Ectodermal cell (in vitro differentiated cells): ENCODE measurements around the gene ALOX5AP.

Source experiments
- H3K27ac ChIP-seq: 2 replicates; pipeline ENCODE4 v1.7.0; 2013; ENCODE audit warnings: mild to moderate bottlenecking, low read depth, low read length; ENCODE audit not compliant: insufficient read depth, poor library complexity, severe bottlenecking
- H3K27me3 ChIP-seq: 2 replicates; pipeline ENCODE4 v1.7.0; 2013; ENCODE audit warnings: mild to moderate bottlenecking, low read length; ENCODE audit not compliant: insufficient read depth, control insufficient read depth, poor library complexity, severe bottlenecking
- H3K36me3 ChIP-seq: one replicate; pipeline ENCODE4 v1.7.0; 2013; ENCODE audit warnings: low read length; ENCODE audit not compliant: control insufficient read depth, insufficient read depth
- H3K4me1 ChIP-seq: one replicate; pipeline ENCODE4 v1.7.0; 2013; ENCODE audit warnings: low read length; ENCODE audit not compliant: control insufficient read depth, insufficient read depth
- H3K4me3 ChIP-seq: 2 replicates; pipeline ENCODE4 v1.7.0; 2013; ENCODE audit warnings: low read depth, low read length, control low read depth; ENCODE audit not compliant: insufficient read depth
- H3K9me3 ChIP-seq: 2 replicates; pipeline ENCODE4 v1.7.0; 2013; ENCODE audit warnings: mild to moderate bottlenecking, low read length, moderate library complexity; ENCODE audit not compliant: control insufficient read depth
- WGBS, 2 experiments: methylation state at CpG; one replicate each; pipeline ENCODE4 v1.1.7; 2013; ENCODE audit warnings: missing lambda C conversion rate in 2 of 2; 5-methylcytosine and 5-hydroxymethylcytosine counted together

ALOX5AP gene

DNA sequence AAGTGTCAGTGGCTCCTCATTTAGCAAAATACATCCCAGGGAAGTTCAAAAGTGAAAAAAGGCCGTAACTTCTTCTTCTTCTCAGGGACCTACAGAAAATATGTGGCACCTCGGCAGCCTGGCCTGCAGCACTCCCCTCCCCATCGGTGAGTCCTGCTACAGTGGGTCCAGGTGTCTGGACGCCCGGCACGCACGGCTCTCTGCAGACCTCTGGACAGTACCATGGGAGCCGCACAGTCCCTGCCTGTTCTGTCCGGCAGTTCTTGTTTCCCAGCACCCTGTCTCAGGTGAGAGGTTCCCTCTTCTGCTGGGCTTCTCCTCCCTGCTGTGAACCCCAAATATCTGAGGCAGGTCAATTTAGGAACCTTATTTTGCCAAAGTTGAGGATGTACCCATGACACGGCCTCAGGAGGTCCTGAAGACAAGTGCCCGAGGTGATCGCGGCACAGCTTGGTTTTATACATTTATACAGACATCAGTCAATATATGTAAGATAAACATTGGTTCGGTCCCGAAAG lies 36.8 kb upstream of the ALOX5AP start:
- no peaks in the 10 kb centered on the region for H3K4me1 ChIP-seq
- 81 to 83% methylated on average over 15 of the region's 15 CpGs for WGBS, 2 experiments

DNA sequence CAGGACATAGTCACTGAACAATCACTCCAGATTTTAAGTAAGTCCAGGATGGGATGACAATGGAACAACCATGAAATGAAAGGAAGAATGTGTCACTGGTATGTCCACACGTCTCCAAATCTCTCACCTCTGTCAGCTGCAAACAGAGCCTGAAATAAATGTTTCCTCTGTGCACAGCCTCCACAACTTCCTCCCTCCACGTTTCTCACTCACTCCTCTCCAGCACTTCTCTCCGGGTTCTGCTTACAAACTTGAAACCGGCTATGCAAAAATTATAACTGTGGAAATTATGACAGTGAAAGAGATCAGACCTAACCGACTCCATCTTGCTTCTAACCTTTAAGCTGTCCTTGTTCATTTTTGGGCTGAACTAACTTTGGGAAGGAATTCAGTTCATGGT lies 35.0 kb upstream of the ALOX5AP start:
- Histone ChIP-seq H3K27me3 (no peaks in the 10 kb centered on the region), H3K4me1 (no peaks in the 10 kb centered on the region), H3K36me3 (no peaks in the 10 kb centered on the region), H3K27ac (no peak overlapping the region), H3K4me3 (no peak overlapping the region), H3K9me3 (no peaks in the 10 kb centered on the region)
- WGBS, 2 experiments, result 82 to 92% methylated on average over 4 to 5 of the region's 5 CpGs

More for the DNA sequence above, 36.8 kb upstream of the ALOX5AP start:
- no peak overlapping the region for H3K27ac ChIP-seq
- H3K36me3 ChIP-seq, result no peaks in the 10 kb centered on the region
- H3K27me3 ChIP-seq, result no peaks in the 10 kb centered on the region
- no peak overlapping the region for H3K4me3 ChIP-seq
- H3K9me3 ChIP-seq, result no peaks in the 10 kb centered on the region

DNA sequence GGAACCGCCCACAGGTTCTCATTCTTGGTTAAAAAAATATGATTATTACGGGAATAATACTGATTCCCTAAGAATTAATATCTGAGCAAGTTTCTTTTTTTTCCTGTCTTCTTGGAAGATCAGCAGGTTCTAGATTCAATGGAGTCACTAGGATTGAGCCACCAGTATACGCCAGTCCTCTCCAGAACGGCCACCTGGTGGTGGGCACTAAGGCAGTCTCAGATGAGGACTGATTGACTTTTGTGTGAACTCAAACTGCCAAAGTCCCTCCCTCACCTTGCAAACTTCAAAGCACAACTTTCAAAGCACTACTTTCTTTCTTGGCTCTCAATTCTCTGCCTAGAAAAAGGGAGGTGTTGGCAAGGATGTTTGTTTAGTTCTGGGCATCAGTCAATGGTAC lies 33.3 kb upstream of the ALOX5AP start:
- WGBS, 2 experiments, result 93% methylated on average over 4 of the region's 4 CpGs
- Histone ChIP-seq H3K36me3 (no peaks in the 10 kb centered on the region), H3K9me3 (no peaks in the 10 kb centered on the region), H3K27ac (no peak overlapping the region), H3K4me3 (no peak overlapping the region), H3K4me1 (no peaks in the 10 kb centered on the region), H3K27me3 (no peaks in the 10 kb centered on the region)

DNA sequence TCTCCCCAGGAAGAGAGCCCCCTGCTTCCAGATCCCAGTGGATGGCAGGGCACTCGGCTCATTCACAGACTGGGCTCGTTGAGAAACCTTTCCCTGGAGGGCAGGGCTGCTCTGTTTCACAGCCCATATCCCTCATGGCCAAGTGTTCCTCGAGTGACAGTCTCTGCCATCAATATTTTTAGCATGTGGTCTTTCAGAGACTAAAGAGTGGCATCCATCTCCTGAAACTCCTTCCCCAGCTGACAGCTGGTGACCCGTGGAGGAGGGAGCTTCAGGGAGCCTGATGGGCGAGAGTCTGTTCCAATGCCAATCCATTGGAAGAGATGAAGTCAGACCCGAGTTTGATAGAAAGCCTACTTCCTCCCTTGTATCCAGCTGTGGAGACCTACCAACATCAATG lies 30.7 kb upstream of the ALOX5AP start:
- no peaks in the 10 kb centered on the region for H3K27me3 ChIP-seq
- 85 to 93% methylated on average over 6 of the region's 6 CpGs for WGBS, 2 experiments

DNA sequence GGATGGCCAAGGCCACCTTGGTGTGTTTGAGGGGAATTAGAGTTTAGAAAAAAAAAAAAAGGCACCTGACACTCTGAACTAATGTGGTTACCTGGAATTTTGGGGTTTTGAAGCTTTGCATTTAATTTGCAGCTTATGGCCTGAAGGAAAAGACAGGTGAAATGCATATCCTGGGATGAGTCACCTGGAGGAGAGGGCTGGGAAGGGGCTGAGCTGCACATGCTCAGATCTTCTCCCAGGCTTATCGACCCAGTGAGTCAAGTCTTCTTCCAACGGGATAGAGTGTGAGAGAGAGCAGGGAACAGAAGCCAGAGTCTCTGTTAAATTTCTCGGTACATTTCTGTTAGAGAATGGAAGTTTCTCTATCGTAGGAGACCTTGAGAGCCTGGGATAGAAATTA lies 29.7 kb upstream of the ALOX5AP start:
- H3K4me1 ChIP-seq, result no peaks in the 10 kb centered on the region
- H3K4me3 ChIP-seq, result no peak overlapping the region
- H3K27ac ChIP-seq, result no peak overlapping the region
- WGBS, 2 experiments, result 71 to 86% methylated on average over 4 of the region's 4 CpGs
- no peaks in the 10 kb centered on the region for H3K36me3 ChIP-seq
- no peaks in the 10 kb centered on the region for H3K27me3 ChIP-seq
- no peaks in the 10 kb centered on the region for H3K9me3 ChIP-seq

More for the DNA sequence above, 30.7 kb upstream of the ALOX5AP start:
- Histone ChIP-seq H3K36me3 (no peaks in the 10 kb centered on the region), H3K4me3 (no peak overlapping the region), H3K4me1 (no peaks in the 10 kb centered on the region), H3K9me3 (no peaks in the 10 kb centered on the region), H3K27ac (no peak overlapping the region)

DNA sequence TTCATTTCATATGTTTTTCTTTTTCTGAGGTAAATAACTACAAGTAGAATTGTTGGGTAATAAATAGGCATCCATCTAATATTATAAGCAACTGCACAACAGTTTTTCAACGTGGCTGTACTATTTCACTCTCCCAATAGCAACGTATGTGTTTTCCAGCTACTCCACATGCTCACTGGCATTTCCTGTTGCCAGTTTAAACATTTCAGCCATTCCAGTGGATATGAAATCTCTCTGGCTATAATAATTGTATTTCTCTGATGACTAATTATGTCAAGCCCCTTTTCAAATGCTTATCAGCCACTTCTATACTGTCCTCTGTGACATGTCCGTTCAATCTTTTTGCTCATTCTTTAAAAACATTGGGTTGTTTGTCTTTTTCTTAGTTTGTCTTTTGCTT lies 26.8 kb upstream of the ALOX5AP start:
- H3K27me3 ChIP-seq, result no peaks in the 10 kb centered on the region
- no peaks in the 10 kb centered on the region for H3K36me3 ChIP-seq
- 86 to 98% methylated on average over 3 of the region's 3 CpGs for WGBS, 2 experiments
- H3K9me3 ChIP-seq, result no peaks in the 10 kb centered on the region
- no peak overlapping the region for H3K4me3 ChIP-seq
- H3K4me1 ChIP-seq, result no peaks in the 10 kb centered on the region
- no peak overlapping the region for H3K27ac ChIP-seq

DNA sequence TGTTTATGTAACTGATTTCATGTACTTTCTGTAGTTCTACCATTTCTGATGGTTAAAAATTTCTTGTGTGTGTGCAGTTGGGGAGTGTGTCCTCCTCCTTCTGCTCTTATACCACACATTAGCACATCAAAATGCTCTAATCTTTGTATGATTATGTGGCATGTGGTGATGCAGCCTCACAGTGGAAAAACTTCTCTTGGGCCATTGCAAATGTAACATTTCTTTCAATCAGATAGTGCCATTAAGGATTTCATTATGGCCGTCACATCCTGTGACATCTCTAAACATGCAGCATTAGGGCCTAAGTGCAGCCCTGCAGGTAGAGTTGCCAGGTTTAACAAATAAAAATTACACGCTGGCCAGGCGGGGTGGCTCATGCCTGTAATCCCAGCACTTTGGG lies 24.9 kb upstream of the ALOX5AP start:
- H3K4me1 ChIP-seq, result no peaks in the 10 kb centered on the region
- no peaks in the 10 kb centered on the region for H3K9me3 ChIP-seq
- H3K27me3 ChIP-seq, result no peaks in the 10 kb centered on the region
- H3K36me3 ChIP-seq, result no peaks in the 10 kb centered on the region
- H3K27ac ChIP-seq, result no peak overlapping the region
- H3K4me3 ChIP-seq, result no peak overlapping the region
- 93 to 96% methylated on average over 3 of the region's 3 CpGs for WGBS, 2 experiments

DNA sequence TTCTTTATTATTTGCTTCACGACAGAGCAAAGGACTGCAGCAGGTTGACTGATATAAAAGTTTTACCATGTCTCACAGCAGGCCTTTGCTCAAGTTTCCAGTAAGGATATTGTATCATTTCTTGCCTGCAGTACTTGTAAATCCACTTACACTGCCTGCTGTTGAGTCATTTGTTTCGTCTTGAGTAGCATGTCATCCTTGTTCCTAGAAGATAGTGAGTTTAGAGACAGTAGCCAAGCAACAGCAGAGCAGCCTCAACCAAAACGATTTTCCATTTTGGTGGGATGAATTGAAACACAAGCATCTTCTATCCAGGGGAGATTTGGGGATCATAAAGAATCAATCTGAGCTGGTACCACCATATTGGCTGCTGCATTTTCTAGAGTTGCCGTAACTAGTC lies 24.0 kb upstream of the ALOX5AP start:
- Histone ChIP-seq H3K27me3 (no peaks in the 10 kb centered on the region), H3K27ac (no peak overlapping the region)
- WGBS, 2 experiments, result 96% methylated on average over 4 of the region's 4 CpGs

DNA sequence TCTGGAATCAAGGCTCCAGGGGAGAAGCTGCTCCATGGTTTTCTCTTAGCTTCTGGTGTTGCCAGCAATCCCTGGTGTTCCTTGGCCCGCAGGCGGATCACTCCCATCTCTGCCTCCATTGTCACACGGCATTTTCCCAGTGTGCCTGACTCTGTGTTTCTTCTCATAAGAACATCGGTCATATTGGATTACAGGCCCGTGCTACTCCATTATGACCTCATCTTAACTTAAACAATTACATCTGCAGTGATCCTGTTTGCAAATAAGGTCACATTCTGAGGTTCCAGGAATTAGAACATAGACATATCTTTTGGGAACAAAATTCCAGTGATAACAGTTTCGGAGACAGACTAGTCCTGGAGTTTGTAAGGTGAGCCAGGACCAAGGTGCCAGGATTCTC lies 23.5 kb upstream of the ALOX5AP start:
- Histone ChIP-seq H3K27me3 (no peaks in the 10 kb centered on the region), H3K27ac (no peak overlapping the region), H3K4me3 (no peak overlapping the region), H3K9me3 (no peaks in the 10 kb centered on the region), H3K36me3 (no peaks in the 10 kb centered on the region), H3K4me1 (no peaks in the 10 kb centered on the region)
- 91 to 93% methylated on average over 6 of the region's 6 CpGs for WGBS, 2 experiments

More for the DNA sequence above, 24.0 kb upstream of the ALOX5AP start:
- H3K4me3 ChIP-seq, result no peak overlapping the region
- no peaks in the 10 kb centered on the region for H3K4me1 ChIP-seq
- no peaks in the 10 kb centered on the region for H3K9me3 ChIP-seq
- H3K36me3 ChIP-seq, result no peaks in the 10 kb centered on the region

DNA sequence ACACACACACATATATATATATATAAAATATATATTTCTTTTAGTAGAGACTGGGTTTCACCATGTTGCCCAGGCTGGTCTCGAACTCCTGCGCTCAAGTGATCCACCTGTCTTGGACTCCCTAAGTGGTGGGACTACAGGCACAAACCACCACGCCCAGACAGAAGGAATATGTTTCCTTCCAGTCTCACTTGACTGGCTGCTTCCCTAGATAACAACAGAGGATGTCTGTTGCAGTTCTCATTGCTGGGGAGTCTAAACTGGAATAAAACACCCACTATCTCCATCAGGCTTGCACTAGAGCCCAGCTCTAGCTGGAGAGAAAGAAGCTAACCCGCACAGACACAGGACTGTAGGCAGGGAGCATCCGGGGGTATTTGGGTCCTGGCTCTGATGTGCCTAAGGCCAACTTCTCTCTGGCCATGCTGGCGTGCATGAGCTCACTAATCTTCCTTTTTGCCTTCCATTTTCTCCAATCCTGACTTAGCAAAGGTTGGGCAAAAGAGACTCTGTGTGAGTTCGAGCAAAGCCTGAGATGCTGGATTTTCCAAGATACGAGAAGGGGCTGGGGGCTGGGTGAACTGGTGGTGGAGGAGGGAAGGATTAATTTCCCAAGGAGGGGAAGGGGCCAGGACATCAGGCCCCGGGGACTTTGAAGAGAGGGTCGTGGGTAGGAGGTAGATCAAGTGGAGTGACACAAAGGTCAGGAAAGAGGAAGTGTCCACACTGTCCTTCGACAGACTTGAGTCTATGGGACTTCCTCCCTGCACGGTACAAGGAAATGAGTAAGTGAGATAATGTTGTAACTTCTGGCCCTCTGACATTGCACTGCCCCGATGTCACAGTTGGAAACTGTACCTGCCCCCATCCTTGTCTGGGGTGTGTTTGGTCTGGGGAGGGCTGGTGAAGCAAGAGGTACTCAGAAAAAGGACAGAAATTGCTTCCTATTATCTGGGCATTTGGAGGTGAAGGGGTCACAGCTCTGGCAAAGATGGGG lies 22.5 kb upstream of the ALOX5AP start:
- Histone ChIP-seq H3K27me3 (no peaks in the 10 kb centered on the region), H3K27ac (no peak overlapping the region), H3K36me3 (no peaks in the 10 kb centered on the region), H3K4me1 (no peaks in the 10 kb centered on the region), H3K4me3 (no peak overlapping the region), H3K9me3 (no peaks in the 10 kb centered on the region)
- 86 to 87% methylated on average over 13 of the region's 13 CpGs for whole genome bisulfite sequencing, 2 experiments
